Stimulated activated CD8-positive, alpha-beta memory T cell treated with anti-CD3 and anti-CD28 coated beads, Interleukin-4, amount 100 ng/mL, for 1 hour (primary cell): ENCODE measurements around the gene ARX.

Experiments used
- DNase-seq, 2 donors: peaks; one replicate each; pipeline ENCODE4 v3.0.0-alpha.2; 2020; ENCODE audit warnings: low read depth in 2 of 2, low spot score in 1 of 2

Gene ARX

DNA sequence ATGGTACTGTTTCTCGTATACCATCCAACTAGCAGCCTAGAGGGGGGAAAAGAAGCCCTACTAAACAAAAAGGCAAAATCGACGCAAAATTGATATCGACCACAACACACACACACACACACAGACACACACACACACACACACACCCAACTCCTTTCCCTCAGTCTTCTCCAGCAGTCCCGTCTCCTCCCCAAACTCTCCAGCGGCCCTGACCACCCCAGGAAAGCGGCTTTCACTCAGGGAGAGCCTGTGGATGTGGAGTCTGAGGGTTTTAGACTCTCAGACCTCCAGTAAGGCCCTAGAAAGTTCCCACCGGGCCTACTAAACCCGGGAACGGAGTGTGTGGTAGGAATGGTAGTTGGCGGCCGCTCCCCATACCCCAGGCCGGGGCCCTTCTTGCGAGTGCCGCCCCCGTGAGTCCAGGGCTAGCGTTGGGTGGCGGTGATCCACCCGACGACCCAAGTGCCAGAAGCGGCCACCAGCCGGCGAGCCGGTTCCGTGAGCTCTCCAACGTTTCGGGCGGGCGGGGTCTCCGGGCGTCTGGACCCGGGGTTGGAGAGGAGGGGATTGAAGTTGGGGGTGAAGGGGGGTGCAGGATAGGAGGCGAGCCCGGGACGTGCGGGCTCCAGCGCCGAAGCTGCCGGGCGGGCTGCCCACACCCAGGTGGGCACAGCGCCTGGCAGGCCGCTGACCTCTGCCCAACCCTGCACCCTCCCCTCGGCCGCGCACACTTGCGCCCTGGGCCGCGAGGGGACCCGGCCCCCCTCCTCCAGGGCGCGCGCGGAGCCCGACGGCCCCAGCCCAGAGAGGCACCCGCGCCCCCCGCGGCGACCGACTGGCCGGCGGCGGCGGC, 13.7 kb downstream of the ARX start:
- DNase-seq = no peak

DNA sequence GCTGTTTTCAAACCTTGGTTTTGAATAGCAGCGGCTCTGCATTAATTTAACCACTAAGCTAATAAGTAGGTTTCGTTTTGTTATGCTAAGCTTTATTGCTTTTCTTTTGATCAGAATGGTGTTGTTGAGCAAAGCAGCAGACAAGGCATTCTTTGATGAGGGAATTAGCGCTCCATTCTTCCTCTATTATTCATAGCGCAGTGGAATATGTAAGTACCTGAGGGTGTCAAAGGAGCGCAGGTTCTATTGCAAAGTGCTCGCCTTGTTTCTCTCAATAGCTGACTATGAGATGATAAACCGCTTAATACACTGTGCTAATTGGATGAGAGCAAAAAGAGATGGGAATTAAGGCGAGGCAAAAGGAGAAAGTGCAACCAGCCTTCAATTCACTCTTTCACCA, 16.3 kb downstream of the ARX start:
- DNase-seq = no peak

DNA sequence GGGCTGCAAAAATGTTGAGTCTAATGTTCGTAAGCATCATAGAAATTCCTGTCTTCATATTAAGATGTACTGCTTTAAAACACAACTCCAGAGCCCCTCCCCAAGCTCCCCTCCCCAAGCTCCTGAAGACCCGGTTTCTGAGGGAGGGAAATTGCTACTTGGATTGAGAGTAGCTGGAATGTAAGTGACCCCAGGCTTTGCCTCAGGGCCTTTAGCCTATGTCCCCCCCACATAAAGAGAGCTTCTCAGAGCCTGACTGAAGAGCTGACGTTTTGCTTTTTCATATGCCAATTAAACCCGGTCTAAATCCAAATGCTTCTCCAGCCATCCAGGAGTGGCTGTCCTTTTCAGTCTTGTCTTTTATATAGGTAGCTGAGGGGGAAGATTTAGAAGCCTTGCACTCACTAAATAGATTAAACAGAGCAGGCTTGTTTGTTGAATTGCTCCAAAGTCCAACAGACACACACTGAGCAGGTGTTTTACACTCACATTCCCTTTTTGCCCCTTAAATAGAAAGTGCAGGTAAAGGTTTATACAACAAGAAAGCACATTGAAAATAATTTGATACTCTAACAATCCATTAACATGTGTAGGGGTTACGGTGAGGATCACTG, 19.6 kb downstream of the ARX start:
- no peak for DNase-seq

DNA sequence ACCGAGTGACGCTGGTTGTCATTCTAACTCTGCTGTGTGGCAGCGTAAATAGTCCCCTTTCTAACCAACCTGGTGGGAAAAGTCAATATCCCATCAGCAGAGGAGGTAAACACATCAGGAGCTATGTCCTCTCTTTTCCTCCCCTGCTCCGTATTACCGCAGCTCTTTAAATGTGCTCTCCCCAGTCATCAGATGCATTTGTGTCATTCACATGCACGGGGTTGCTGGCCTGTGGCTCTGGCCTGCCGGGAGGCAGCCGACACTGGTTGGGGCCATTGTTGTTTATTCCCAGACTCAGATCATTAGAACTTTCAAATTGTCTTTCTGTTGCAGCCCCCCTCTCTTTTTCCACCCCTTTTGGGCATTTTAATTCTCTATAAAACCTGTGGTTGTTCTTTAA, 21.9 kb downstream of the ARX start:
- DNase-seq = no peak

DNA sequence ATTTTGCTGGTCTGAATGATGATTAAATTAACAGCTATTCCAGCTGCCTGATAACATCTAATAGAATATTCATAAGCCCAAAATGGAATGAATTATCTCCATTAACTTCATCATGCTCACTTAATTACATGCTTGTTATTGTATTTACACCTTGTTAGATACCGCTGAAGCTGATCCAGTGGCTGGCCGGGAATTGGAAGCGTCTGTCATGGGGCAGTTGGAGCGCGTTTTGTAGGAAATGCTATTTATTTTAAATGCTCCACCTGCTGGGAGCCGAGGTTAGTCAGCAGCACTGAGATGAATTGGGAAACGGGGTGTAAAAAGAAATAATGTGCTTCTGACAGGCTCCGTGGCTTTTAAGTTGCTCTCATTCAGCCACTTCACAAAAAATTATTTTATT, 25.2 kb downstream of the ARX start:
- no peak for DNase-seq

DNA sequence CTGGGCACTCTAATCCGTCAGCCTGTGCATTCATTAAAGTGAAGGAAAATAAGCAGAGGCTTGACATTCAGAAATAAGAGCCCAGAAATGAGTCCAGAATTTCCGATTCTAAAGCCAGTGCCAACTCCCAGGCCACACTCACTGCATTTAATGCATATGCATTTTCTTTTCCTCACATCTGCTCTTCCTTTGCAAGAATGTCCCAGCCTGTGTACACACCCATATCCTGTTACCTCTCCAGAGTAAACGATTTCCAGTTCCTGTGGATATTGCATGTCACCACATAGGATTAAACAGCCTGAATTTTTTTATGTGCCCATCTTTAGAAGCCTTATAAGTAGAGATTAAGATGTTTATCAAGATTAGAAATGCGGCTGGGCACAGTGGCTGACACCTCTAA, 27.5 kb downstream of the ARX start:
- DNase-seq = no peak

DNA sequence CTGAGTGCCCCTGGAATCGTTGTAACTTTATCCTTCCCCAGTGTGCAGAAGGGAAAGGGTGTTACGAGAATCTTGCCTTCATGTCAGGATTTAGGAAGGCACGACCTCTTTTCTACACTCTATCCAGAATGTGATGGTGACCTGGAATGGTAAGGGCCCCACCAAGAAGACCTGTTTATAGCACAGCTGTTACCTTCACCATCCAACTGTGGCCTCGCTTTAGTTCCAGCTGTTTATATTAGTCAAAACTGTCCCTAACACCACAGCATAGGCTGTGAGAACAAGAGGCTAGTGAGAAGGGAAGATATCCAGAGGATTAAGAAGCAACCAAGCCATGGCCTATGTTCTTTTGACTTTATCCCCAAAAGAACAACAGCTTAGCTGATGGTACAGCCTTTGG, 28.0 kb downstream of the ARX start:
- DNase-seq = no peak

DNA sequence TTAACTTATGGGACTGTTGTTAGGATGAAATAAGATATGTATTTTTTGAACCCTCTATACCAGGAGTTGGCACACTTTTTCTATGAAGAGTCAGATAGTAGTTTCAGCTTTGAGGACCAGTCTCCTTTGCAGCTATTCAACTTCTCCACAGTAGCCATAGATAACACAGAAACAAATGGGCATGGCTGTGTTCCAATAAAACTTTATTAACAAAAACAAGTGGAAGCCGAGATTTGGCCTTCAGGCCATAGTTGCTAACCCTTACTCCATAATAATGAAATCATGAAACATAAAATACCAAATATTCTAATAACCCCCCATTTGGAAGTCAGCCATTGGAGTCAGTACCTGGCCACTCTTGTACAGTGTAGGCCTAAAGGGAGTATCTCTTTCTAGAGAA, 30.6 kb downstream of the ARX start:
- DNase-seq = no peak

DNA sequence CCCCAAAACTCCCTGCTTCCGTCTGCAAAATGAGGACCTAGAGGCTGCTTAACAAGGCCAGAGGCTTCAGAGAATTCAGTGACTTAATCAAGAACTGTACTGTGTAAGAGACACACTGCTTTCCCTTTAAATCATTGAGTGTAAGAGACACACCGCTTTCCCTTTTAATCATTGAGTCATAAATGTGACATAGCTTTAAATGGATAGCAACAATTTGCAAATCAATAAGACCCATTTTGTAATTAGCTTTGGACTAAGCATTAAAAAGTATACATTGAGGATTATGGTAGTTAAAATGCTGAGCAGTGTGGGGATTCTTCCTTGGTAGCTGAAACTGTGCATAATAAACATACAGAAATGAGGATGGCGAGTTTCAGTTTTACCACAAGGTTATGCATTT, 31.8 kb downstream of the ARX start:
- no peak for DNase-seq

DNA sequence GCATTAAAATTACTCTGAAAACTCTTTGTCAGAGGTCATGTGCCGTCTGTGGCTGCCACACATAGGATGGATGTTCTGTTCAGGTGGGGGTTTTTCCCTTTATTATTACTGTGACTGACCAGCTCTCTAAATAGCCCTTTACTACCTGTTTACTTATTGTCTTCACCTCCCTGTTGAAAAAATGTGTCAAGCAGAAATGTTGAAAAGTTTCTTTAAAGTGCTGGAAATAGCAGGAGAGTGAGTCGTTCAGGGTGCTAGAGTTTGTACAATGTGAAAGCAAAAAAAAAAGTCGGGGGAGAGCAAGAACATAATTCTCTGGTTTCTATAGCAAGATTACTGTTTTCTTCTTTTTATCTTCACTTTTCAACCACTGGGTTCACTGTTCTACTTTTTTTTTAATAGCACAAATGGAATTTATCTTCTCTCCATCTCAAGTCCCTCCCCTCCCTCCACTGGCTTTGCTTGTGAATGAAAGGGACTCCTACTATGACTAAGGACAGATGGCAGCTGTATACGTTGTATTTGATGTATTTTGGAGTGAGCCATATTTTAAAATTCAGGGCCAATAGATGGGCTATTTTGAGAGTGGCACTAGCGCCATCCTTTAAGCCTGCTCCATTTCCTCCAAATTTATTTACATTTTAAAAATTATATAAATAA, 33.3 kb downstream of the ARX start:
- DNase-seq = no peak

DNA sequence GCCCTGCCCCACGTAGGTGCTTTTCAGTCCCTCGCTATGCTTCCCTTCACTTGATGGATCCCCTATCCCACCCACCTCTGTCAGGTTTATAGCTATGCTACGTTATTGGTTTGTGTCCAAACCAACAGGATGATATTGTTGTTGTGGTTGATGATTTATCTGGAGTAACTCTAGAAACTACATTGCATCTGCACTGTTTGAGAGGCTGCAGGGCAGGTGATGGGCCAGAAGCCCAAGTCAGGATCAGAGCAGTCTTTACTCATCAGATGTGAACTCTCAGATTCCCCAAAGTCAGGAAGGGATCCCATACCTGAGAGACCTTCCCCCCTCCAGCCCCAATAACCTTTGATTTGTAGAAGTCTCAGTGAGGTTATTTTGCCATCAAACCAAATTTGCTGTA, 34.7 kb downstream of the ARX start:
- no peak for DNase-seq

DNA sequence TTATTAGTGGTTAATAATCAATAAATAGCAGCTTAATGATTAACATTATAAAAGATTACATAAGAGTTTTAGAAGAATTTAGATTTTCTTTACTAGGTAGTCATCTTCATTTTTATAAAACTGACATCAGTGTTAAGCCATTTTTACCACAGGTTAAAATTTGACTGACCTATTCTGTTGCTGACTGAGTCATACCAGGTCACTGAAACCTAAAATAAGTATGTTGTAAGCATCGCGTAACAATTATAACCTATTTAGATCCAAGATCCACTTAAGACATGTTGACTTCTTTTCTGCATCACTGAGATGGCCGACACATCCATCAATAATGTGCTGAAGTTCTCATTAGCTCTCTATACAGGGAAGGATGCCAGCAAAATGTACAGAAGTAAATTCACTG, 36.7 kb downstream of the ARX start:
- DNase-seq = no peak

DNA sequence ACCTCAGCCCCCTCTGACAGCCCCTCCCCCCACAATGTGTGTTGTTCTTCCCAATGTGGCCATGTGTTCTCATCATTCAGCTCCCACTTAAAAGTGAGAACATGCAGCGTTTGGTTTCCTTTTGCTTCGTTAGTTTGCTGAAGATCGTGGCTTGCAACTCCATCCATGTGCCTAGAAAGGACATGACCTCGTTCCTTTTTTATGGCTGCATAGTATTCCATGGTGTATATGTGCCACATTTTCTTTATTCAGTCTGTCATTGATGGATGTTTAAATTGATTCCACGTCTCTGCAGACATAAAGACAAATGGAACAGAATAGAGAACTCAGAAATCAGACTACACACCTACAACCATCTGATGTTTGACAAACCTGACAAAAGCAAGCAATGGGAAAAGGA, 46.0 kb downstream of the ARX start:
- no peak for DNase-seq

DNA sequence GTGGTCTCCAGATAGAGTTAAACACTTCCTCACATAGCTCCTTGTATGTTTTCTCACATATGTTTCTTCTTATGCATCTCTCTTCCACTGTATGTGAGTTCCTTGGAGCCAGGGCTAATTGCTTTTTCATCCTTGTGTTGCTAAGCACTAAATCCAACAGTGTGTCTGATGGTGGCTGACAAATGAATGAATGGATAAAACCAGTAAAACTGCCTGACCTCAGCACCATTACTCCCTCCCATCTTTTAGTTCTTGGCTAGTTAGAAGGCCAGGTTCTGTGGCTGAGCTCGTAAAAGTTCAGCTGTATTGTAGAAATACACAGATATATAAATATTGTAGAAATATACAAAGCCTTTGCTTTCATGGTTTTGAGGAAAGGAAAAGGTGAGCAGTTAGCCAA, 50.4 kb downstream of the ARX start:
- no peak for DNase-seq

DNA sequence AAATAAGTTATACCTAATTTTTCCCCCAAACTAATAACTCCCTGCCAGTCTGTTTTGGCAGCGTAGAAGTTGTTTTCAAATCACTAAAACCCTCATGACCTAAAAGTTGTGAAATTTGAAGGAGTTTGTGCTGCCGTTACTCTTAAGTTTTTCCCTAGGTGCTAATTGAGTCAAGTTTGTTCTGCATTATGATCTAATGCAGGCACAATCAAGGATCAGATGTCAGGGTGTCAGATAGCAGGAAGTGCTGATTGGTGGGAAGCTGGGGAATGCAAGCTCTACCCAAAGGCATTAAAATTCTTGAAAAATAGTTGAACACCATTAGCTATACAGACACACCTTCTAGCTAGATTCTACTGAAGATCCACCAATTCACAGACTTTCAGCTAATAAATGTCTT, 51.9 kb downstream of the ARX start:
- DNase-seq = no peak

DNA sequence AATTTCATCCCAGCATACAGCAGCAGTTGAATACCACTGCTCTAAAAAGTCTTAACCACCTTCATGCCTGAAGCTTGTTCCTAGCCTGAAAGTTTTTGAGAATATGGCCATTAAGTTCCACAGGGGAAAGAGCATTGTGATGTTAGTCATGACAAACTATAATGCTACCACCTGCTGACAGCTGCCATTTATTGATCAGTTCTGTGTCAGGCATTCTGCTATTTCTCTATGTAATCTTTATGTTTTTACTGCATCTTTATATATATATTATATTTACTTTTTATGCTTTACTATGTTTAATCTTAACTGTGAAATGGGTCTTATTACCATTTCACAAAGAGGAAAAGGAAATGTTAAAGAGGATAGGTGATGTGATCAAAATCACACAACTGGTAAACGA, 54.0 kb downstream of the ARX start:
- no peak for DNase-seq

DNA sequence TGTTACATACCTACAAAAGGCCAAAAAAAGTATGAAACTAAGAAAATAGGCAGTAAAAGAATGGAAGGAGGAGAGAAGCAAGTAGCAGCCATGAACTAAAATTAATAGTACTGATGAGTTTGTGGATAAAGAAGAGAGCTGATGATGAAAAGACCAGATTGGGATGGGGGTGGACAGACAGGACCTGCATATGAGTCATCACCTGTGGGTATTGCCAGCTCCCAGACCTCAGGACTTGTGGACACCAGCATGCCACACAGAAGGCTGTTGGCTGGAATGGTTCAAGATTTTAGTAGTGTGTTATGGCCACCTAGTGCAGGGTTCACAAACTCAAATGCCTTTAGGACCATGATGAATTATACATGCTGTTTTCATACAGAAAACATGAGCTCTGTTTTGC, 58.9 kb downstream of the ARX start:
- no peak for DNase-seq

DNA sequence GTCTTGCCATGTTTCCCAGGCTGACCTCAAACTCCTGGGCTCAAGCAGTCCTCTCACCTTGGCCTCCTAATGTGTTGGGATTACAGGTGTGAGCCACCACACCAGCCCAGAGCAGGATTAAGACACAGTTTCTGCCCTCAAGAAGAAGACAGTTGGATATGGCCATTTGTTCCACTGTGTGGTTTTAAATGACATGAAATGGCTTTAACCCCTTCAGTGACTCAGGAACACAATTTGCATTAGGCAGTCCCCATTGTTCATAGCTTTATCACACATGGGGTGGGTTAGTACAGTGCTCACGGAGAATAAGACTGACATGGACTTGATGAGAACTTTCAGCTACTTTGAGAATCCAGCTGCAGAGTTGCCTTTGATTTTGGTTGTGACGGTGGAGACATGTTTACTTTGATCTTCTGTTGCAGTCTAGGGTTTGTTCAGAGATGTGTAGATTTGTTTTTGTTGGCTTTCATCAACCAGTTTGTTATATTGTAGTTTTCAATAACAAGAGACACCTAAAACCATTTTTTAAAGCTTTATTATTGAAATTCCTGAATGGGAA, 60.3 kb downstream of the ARX start:
- DNase-seq = no peak

DNA sequence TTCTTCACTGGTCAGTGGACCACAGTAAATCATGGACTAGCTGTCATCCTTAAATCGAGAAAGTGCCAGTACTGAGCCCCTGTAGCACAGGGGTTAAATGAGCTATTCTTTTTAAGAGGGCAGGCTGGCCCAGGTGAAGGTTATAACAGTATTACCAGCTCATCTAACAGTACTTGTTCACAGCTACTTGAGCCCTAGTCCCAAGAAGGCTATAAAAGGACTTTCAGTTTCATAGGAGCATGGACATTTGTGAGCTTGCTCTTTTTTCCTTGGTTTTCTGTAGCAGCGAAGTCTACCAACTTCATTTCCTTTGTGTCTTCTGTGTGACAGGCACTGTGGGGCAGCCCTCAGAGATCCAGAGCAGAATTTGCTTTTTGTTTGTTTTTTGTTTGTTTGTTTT, 61.0 kb downstream of the ARX start:
- no peak for DNase-seq
